HG03025 (cell line): ENCODE measurements around the gene VPS26A.
A peak's percentile ranks its signal among the peaks of the same experiment; 100 is the strongest.
"Not testable (repeated sequence)": the region's sequence is repeated elsewhere in the genome, so short reads cannot be mapped to it uniquely, and the experiment has no call there.

Experiments used
- ATAC-seq: cut with Tn5 transposase; IDR thresholded peaks from one replicate; pipeline ENCODE4 v1.9.1; 2021; ENCODE audit warnings: mild to moderate bottlenecking, moderate library complexity; ENCODE audit not compliant: unreplicated experiment, low FRiP score

Gene VPS26A

GRCh38 chr10:69101451-69102095 is 22.4 kb upstream of the VPS26A start:
- ATAC-seq = no peak

- ATAC-seq = no peak
These were observed 21.5 kb upstream of the VPS26A start for GRCh38 chr10:69102440-69102839.

- no peak for ATAC-seq
These were observed 20.2 kb upstream of the VPS26A start for GRCh38 chr10:69103784-69104183.

GRCh38 chr10:69104994-69105790 is 18.8 kb upstream of the VPS26A start:
- no peak for ATAC-seq

- no peak for ATAC-seq
These were observed 16.8 kb upstream of the VPS26A start for GRCh38 chr10:69107176-69107490.

GRCh38 chr10:69107699-69108098 is 16.3 kb upstream of the VPS26A start:
- no peak for ATAC-seq

- no peak for ATAC-seq
These were observed 4.1 kb upstream of the VPS26A start for GRCh38 chr10:69119896-69120295.

GRCh38 chr10:69123306-69123746 is 652 bp upstream of the VPS26A start:
- peak; percentile 47 for ATAC-seq

GRCh38 chr10:69124563-69125268 is 738 bp downstream of the VPS26A start:
- peak; percentile 33 for ATAC-seq

- no peak for ATAC-seq
These were observed 1.6 kb downstream of the VPS26A start for GRCh38 chr10:69125554-69125953.

- ATAC-seq = no peak
These were observed 6.3 kb downstream of the VPS26A start for GRCh38 chr10:69130251-69130650.

GRCh38 chr10:69139961-69140360 is 16.0 kb downstream of the VPS26A start:
- no peak for ATAC-seq

- no peak for ATAC-seq
These were observed 17.3 kb downstream of the VPS26A start for GRCh38 chr10:69141304-69141703.

- not testable (repeated sequence) for ATAC-seq
These were observed 18.1 kb downstream of the VPS26A start for GRCh38 chr10:69142074-69142473.

- no peak for ATAC-seq
These were observed 19.0 kb downstream of the VPS26A start for GRCh38 chr10:69142983-69143382.

- no peak for ATAC-seq
These were observed 21.4 kb downstream of the VPS26A start for GRCh38 chr10:69145329-69145728.

GRCh38 chr10:69145864-69146263 is 21.9 kb downstream of the VPS26A start:
- ATAC-seq = no peak

GRCh38 chr10:69146759-69147158 is 22.8 kb downstream of the VPS26A start:
- no peak for ATAC-seq

- ATAC-seq = no peak
These were observed 28.0 kb downstream of the VPS26A start for GRCh38 chr10:69151984-69152383.

- ATAC-seq = no peak
These were observed 29.2 kb downstream of the VPS26A start for GRCh38 chr10:69153227-69153626.

- no peak for ATAC-seq
These were observed 36.8 kb downstream of the VPS26A start for GRCh38 chr10:69160809-69161241.
